Gastrocnemius medialis (tissue), 4 donors: Measurements from ENCODE around the gene DEPDC7. TPM values are rescaled to one million over a fixed set of nuclear protein-coding genes. Genes with fewer than 3 reads are reported as not detected.
A peak's percentile ranks its signal among the peaks of the same experiment; 100 is the strongest.

ENCODE experiments used
- ATAC-seq, 2 donors: fragments of 150-250 bp; one replicate each; pipeline ENCODE4 v1.9.1; 2016
- DNase-seq, 2 donors: peaks; one replicate each; pipeline ENCODE4 v3.0.0-alpha.2; 2019
- H3K27ac ChIP-seq, 4 donors: fragments of 200-600 bp; sonication (generic); 1 replicate in 1 of 4; 2 replicates in 3 of 4; pipeline ENCODE4 v1.5.1; 2016 to 2018; ENCODE audit warnings: mild to moderate bottlenecking in 2 of 4, moderate library complexity in 1 of 4
- H3K27me3 ChIP-seq, 3 donors: fragments of 200-600 bp; sonication (generic) in 2 of 3; 1 replicate in 1 of 3; 2 replicates in 2 of 3; pipeline versions ENCODE4 v1.5.1 to v1.6.0; 2016 to 2019; ENCODE audit warnings: mild to moderate bottlenecking in 1 of 3, moderate library complexity in 1 of 3
- H3K36me3 ChIP-seq, 2 donors: fragments of 200-600 bp; sonication (generic) in 1 of 2; one replicate each; pipeline ENCODE4 v1.5.1; 2017 to 2018
- H3K4me1 ChIP-seq, 2 donors: fragments of 200-600 bp; sonication (generic) in 1 of 2; one replicate each; pipeline ENCODE4 v1.5.1; 2016 to 2017; ENCODE audit warnings: mild to moderate bottlenecking in 2 of 2
- H3K4me3 ChIP-seq, 4 donors: fragments of 200-600 bp; sonication (generic) in 3 of 4; 1 replicate in 1 of 4; 2 replicates in 3 of 4; pipeline ENCODE4 v1.5.1; 2016 to 2019; ENCODE audit warnings: mild to moderate bottlenecking in 2 of 4
- H3K9me3 ChIP-seq, 3 donors: fragments of 200-600 bp; sonication (generic) in 2 of 3; 1 replicate in 1 of 3; 2 replicates in 2 of 3; pipeline ENCODE4 v1.5.1; 2016 to 2019
- CTCF ChIP-seq, 5 experiments: fragments of 450-650 bp in 3 of 5; fragments of 200-600 bp in 2 of 5; sonication (generic) in 2 of 5; IDR thresholded peaks in 4 of 5; conservative IDR thresholded peaks in 1 of 5; 1 replicate in 4 of 5; 2 replicates in 1 of 5; pipeline ENCODE4 v1.5.1; 2016 to 2019; ENCODE audit warnings: antibody characterized with exemption in 5 of 5, mild to moderate bottlenecking in 3 of 5, moderate library complexity in 3 of 5
- POLR2A ChIP-seq, 2 donors: fragments of 450-650 bp; IDR thresholded peaks; one replicate each; pipeline ENCODE4 v1.6.1; 2017; ENCODE audit warnings: antibody characterized with exemption in 2 of 2, mild to moderate bottlenecking in 2 of 2, moderate library complexity in 2 of 2
- in situ Hi-C, 4 donors: fragments of 200-750 bp; cut with MboI; loops; one replicate each; pipeline versions ENCODE4 v1.15.0 to v1.8.0; 2017; ENCODE audit warnings: low sequenced_read_pairs in 4 of 4
- intact Hi-C: fragments of 100-400 bp; cut with DNase I; formaldehyde crosslinking; loops from one replicate; pipeline ENCODE4 v1.15.1; 2023; ENCODE audit warnings: low total_unique reads
- total RNA-seq, 4 donors: library from RNA; depleted of rRNA; stranded (reverse); fragments of >200 nt; gene quantifications; one replicate each; pipeline versions ENCODE4 v1.1.0 to v1.2.3, GENCODE V29; 2016

The DEPDC7 gene
- total RNA-seq, 4 donors from 2014 or later: 2.0 to 5.8 (median 2.8) TPM

GRCh38 chr11:33062137-33062536 is 46.5 kb downstream of the DEPDC7 start:
- Histone ChIP-seq H3K4me3 (no peak overlapping the region), H3K36me3 (peaks cover 0 to 52% of the 10 kb centered on the region in 2 donors), H3K4me1 (peaks cover 0 to 6% of the 10 kb centered on the region in 2 donors), H3K27me3 (no peaks in the 10 kb centered on the region), H3K27ac (no peak overlapping the region), H3K9me3 (no peaks in the 10 kb centered on the region)
- DNase-seq (no peak), ATAC-seq (no peak)
- in situ Hi-C loops: loop anchor here (5.0 to 10.0 kb wide), 2 partner anchors 105 to 107 kb away; no protein-coding TSS in a partner anchor
- TF ChIP-seq POLR2A (IDR thresholded peaks at IDR 0.05) (no peak), CTCF (IDR thresholded peaks at IDR 0.05 in 4 of 5, conservative IDR thresholded peaks at IDR 0.05 in 1 of 5) (no peak)
- intact Hi-C loops: no loop called here

GRCh38 chr11:33063326-33063881 is 47.7 kb downstream of the DEPDC7 start:
- no peak for DNase-seq
- H3K36me3 ChIP-seq: peaks cover 0 to 53% of the 10 kb centered on the region in 2 donors
- H3K4me3 ChIP-seq: no peak overlapping the region
- intact Hi-C loops: no loop called here
- in situ Hi-C loops: loop anchor here (5.0 to 10.0 kb wide), 2 partner anchors 106 to 109 kb away; no protein-coding TSS in a partner anchor
- TF ChIP-seq CTCF (IDR thresholded peaks at IDR 0.05 in 4 of 5, conservative IDR thresholded peaks at IDR 0.05 in 1 of 5) (no peak), POLR2A (IDR thresholded peaks at IDR 0.05) (no peak)
- H3K4me1 ChIP-seq: peaks cover 0 to 6% of the 10 kb centered on the region in 2 donors
- ATAC-seq: no peak
- no peak overlapping the region for H3K27ac ChIP-seq
- no peaks in the 10 kb centered on the region for H3K9me3 ChIP-seq
- H3K27me3 ChIP-seq: no peaks in the 10 kb centered on the region

- Histone ChIP-seq H3K4me3 (no peak overlapping the region), H3K27ac (peak overlapping the region in 1 of 4 donors; percentile 13), H3K4me1 (peaks cover 0 to 6% of the 10 kb centered on the region in 2 donors), H3K9me3 (no peaks in the 10 kb centered on the region), H3K27me3 (no peaks in the 10 kb centered on the region), H3K36me3 (peaks cover 0 to 56% of the 10 kb centered on the region in 2 donors)
- DNase-seq (no peak), ATAC-seq (no peak)
- intact Hi-C loops: no loop called here
- in situ Hi-C loops: loop anchor here (5.0 to 10.0 kb wide), 2 partner anchors 107 to 109 kb away; no protein-coding TSS in a partner anchor
- TF ChIP-seq POLR2A (IDR thresholded peaks at IDR 0.05) (no peak), CTCF (IDR thresholded peaks at IDR 0.05 in 4 of 5, conservative IDR thresholded peaks at IDR 0.05 in 1 of 5) (no peak)
These were observed 48.6 kb downstream of the DEPDC7 start for GRCh38 chr11:33064033-33064825.

GRCh38 chr11:33064866-33065265 is 49.2 kb downstream of the DEPDC7 start:
- TF ChIP-seq CTCF (IDR thresholded peaks at IDR 0.05 in 4 of 5, conservative IDR thresholded peaks at IDR 0.05 in 1 of 5) (no peak), POLR2A (IDR thresholded peaks at IDR 0.05) (no peak)
- Histone ChIP-seq H3K27ac (no peak overlapping the region), H3K36me3 (peaks cover 0 to 57% of the 10 kb centered on the region in 2 donors), H3K27me3 (no peaks in the 10 kb centered on the region), H3K9me3 (no peaks in the 10 kb centered on the region), H3K4me1 (peaks cover 0 to 6% of the 10 kb centered on the region in 2 donors), H3K4me3 (no peak overlapping the region)
- intact Hi-C loops (loop anchor here (1.0 kb wide), 1 partner anchor 105 kb away; no protein-coding TSS in a partner anchor), in situ Hi-C loops (loop anchor here (5.0 to 10.0 kb wide), 2 partner anchors 108 to 110 kb away; no protein-coding TSS in a partner anchor)
- ATAC-seq (no peak), DNase-seq (no peak)
